Activated CD8-positive, alpha-beta T cell treated with anti-CD3 and anti-CD28 coated beads for 36 hours (primary cell): ENCODE results near the gene GPR34. TPM values are rescaled to one million over a fixed set of nuclear protein-coding genes. Genes with fewer than 3 reads are reported as not detected.

Experiments
- ATAC-seq: fragments of 200-7000 bp; cut with Tn5 transposase; one replicate; pipeline ENCODE4 v1.10.0; 2021; ENCODE audit warnings: mild to moderate bottlenecking, moderate library complexity
- CTCF ChIA-PET: fragments of 350-600 bp; sonication (Branson Sonifier 250); formaldehyde crosslinking; loops from one replicate; lab custom pipeline; 2021; ENCODE audit warnings: antibody characterized with exemption; lab: Charles Lee
- POLR2A ChIA-PET: fragments of 350-600 bp; sonication (Branson Sonifier 250); formaldehyde crosslinking; loops from one replicate; lab custom pipeline; 2021; ENCODE audit warnings: antibody characterized with exemption; lab: Charles Lee
- DNase-seq: peaks from one replicate; pipeline ENCODE4 v3.0.0-alpha.2; 2020
- H3K27ac Mint-ChIP-seq: one replicate; pipeline ENCODE4 v1.8.0; 2021; ENCODE audit warnings: mild to moderate bottlenecking, mixed read lengths
- H3K27me3 Mint-ChIP-seq: one replicate; pipeline ENCODE4 v1.8.0; 2021; ENCODE audit warnings: mixed read lengths
- H3K36me3 Mint-ChIP-seq: one replicate; pipeline ENCODE4 v1.8.0; 2021; ENCODE audit warnings: low read depth, mixed read lengths
- H3K4me1 Mint-ChIP-seq: one replicate; pipeline ENCODE4 v1.8.0; 2021; ENCODE audit warnings: low read depth, mixed read lengths
- H3K4me3 Mint-ChIP-seq: one replicate; pipeline ENCODE4 v1.8.0; 2021; ENCODE audit warnings: mild to moderate bottlenecking, moderate library complexity, mixed read lengths
- H3K9me3 Mint-ChIP-seq: one replicate; pipeline ENCODE4 v1.8.0; 2021; ENCODE audit warnings: mixed read lengths
- CTCF ChIP-seq: fragments of 200-600 bp; IDR thresholded peaks from one replicate; pipeline ENCODE4 v1.8.0; 2022; ENCODE audit warnings: antibody characterized with exemption, mild to moderate bottlenecking
- intact Hi-C: fragments of 100-400 bp; cut with micrococcal nuclease; formaldehyde crosslinking; loops from one replicate; pipeline ENCODE4 v1.10.0; 2022
- total RNA-seq, 2 experiments: library from RNA; stranded (reverse); gene quantifications; one replicate each; pipeline ENCODE4 v1.2.3, GENCODE V29; 2021

The GPR34 gene
- total RNA-seq, 2 experiments from 2014 or later, result 0.52 to 0.65 TPM

GRCh38 chrX:41721590-41721989, 32.8 kb downstream of the GPR34 start:
- Mint-ChIP-seq H3K27me3 (no peaks in the 10 kb centered on the region), H3K4me3 (no peak overlapping the region), H3K4me1 (peaks cover 52% of the 10 kb centered on the region), H3K27ac (peak overlapping the region; percentile 86), H3K9me3 (peaks cover 11% of the 10 kb centered on the region), H3K36me3 (peaks cover 33% of the 10 kb centered on the region)
- TF ChIP-seq CTCF, result no peak
- CTCF ChIA-PET, result no interaction called here
- no peak for DNase-seq
- POLR2A ChIA-PET, result interaction anchor here (0.6 kb wide), 2 partner anchors 9 to 12 kb away, joined by 3 read pairs; no protein-coding TSS in a partner anchor
- intact Hi-C loops, result loop anchor here (5.0 kb wide), 1 partner anchor 54 kb away; no protein-coding TSS in a partner anchor
- peak; percentile 54 for ATAC-seq

- Mint-ChIP-seq H3K9me3 (peaks cover 7% of the 10 kb centered on the region), H3K36me3 (peaks cover 26% of the 10 kb centered on the region), H3K27ac (peak overlapping the region; percentile 86), H3K27me3 (no peaks in the 10 kb centered on the region), H3K4me1 (peaks cover 52% of the 10 kb centered on the region), H3K4me3 (no peak overlapping the region)
- CTCF ChIA-PET, result no interaction called here
- DNase-seq, result no peak
- POLR2A ChIA-PET, result no interaction called here
- ATAC-seq, result peak; percentile 10
- no peak for TF ChIP-seq CTCF
- intact Hi-C loops, result loop anchor here (5.0 kb wide), 1 partner anchor 55 kb away; no protein-coding TSS in a partner anchor
Observed at GRCh38 chrX:41722214-41722613, 33.4 kb downstream of the GPR34 start.

GRCh38 chrX:41722816-41723618, 34.2 kb downstream of the GPR34 start:
- peak overlapping the region; percentile 52 for H3K27ac Mint-ChIP-seq

GRCh38 chrX:41723826-41724225, 35.1 kb downstream of the GPR34 start, which contains the start of gene GPR82:
Gene GPR82 (plus strand): TSS chrX:41724181. CDS start chrX:41727027, 2,846 bp downstream.
- peaks cover 6% of the 10 kb centered on the region for H3K9me3 Mint-ChIP-seq
- no peaks in the 10 kb centered on the region for H3K27me3 Mint-ChIP-seq
- no peak for ATAC-seq
- intact Hi-C loops, result loop anchor here (5.0 kb wide), 1 partner anchor 57 kb away; no protein-coding TSS in a partner anchor
- ChIA-PET POLR2A (no interaction called here), CTCF (no interaction called here)
- peaks cover 18% of the 10 kb centered on the region for H3K36me3 Mint-ChIP-seq
- no peak for DNase-seq
- no peak within 1 kb of the TSS for H3K4me3 Mint-ChIP-seq
- peak within 1 kb of the TSS; percentile 52 for H3K27ac Mint-ChIP-seq
- H3K4me1 Mint-ChIP-seq, result peaks cover 58% of the 10 kb centered on the region
- TF ChIP-seq CTCF, result no peak

More at GRCh38 chrX:41722816-41723618, 34.2 kb downstream of the GPR34 start:
- no peak overlapping the region for H3K4me3 Mint-ChIP-seq
- no peak for TF ChIP-seq CTCF
- DNase-seq (no peak), ATAC-seq (no peak)
- H3K27me3 Mint-ChIP-seq, result no peaks in the 10 kb centered on the region
- peaks cover 59% of the 10 kb centered on the region for H3K4me1 Mint-ChIP-seq
- peaks cover 21% of the 10 kb centered on the region for H3K36me3 Mint-ChIP-seq
- intact Hi-C loops, result loop anchor here (5.0 kb wide), 1 partner anchor 56 kb away; no protein-coding TSS in a partner anchor
- ChIA-PET POLR2A (no interaction called here), CTCF (no interaction called here)
- peaks cover 6% of the 10 kb centered on the region for H3K9me3 Mint-ChIP-seq

- H3K27ac Mint-ChIP-seq, result peak overlapping the region; percentile 57
- H3K4me3 Mint-ChIP-seq, result no peak overlapping the region
- no peaks in the 10 kb centered on the region for H3K27me3 Mint-ChIP-seq
- peaks cover 4% of the 10 kb centered on the region for H3K36me3 Mint-ChIP-seq
- DNase-seq (no peak), ATAC-seq (peak; percentile 24)
- TF ChIP-seq CTCF, result no peak
- ChIA-PET CTCF (no interaction called here), POLR2A (no interaction called here)
- intact Hi-C loops, result no loop called here
- peaks cover 37% of the 10 kb centered on the region for H3K4me1 Mint-ChIP-seq
- no peaks in the 10 kb centered on the region for H3K9me3 Mint-ChIP-seq
Observed at GRCh38 chrX:41728125-41728524, 39.4 kb downstream of the GPR34 start.
